Natural killer cell (primary cell): ENCODE measurements around the gene FBXW12. TPM values are rescaled to one million over a fixed set of nuclear protein-coding genes. Genes with fewer than 3 reads are reported as not detected.
A peak's percentile ranks its signal among the peaks of the same experiment; 100 is the strongest.

Experiments used
- ATAC-seq, 3 donors: fragments of 150-1000 bp in 2 of 3; fragments of 200-7000 bp in 1 of 3; cut with Tn5 transposase; 1 replicate in 1 of 3; 2 replicates in 2 of 3; pipeline ENCODE4 v1.10.0; 2021; ENCODE audit warnings: mild to moderate bottlenecking in 2 of 3, moderate library complexity in 2 of 3
- DNase-seq, 2 donors: peaks; one replicate each; pipeline versions ENCODE4 v3.0.0 to v3.0.0-alpha.2; 2013 to 2021; ENCODE audit warnings: mixed read lengths in 1 of 2
- H3K27ac ChIP-seq: one replicate; pipeline ENCODE4 v1.5.1; 2013; ENCODE audit warnings: mild to moderate bottlenecking, low read length
- H3K27me3 ChIP-seq: one replicate; pipeline ENCODE4 v1.6.1; 2013; ENCODE audit warnings: low read length; ENCODE audit not compliant: control insufficient read depth, insufficient read depth
- H3K36me3 ChIP-seq: one replicate; pipeline ENCODE4 v1.6.1; 2013; ENCODE audit warnings: low read length; ENCODE audit not compliant: control insufficient read depth, insufficient read depth
- H3K4me1 ChIP-seq: one replicate; pipeline ENCODE4 v1.6.1; 2013; ENCODE audit warnings: low read length; ENCODE audit not compliant: control insufficient read depth, insufficient read depth
- H3K4me3 ChIP-seq: one replicate; pipeline ENCODE4 v1.5.1; 2013; ENCODE audit warnings: low read length
- H3K9me3 ChIP-seq: one replicate; pipeline ENCODE4 v1.6.1; 2013; ENCODE audit warnings: low read length; ENCODE audit not compliant: control insufficient read depth, insufficient read depth
- H3K27ac Mint-ChIP-seq, 2 donors: one replicate each; pipeline ENCODE4 v1.8.0; 2022; ENCODE audit warnings: mild to moderate bottlenecking in 2 of 2, mixed read lengths in 2 of 2, moderate library complexity in 1 of 2
- H3K27me3 Mint-ChIP-seq, 2 donors: one replicate each; pipeline ENCODE4 v1.8.0; 2022; ENCODE audit warnings: low read depth in 2 of 2, mixed read lengths in 2 of 2
- H3K36me3 Mint-ChIP-seq: one replicate; pipeline ENCODE4 v1.8.0; 2022; ENCODE audit warnings: mixed read lengths
- H3K4me1 Mint-ChIP-seq, 2 donors: one replicate each; pipeline ENCODE4 v1.8.0; 2022; ENCODE audit warnings: mixed read lengths in 2 of 2
- H3K4me3 Mint-ChIP-seq: one replicate; pipeline ENCODE4 v1.8.0; 2022; ENCODE audit warnings: mild to moderate bottlenecking, moderate library complexity, mixed read lengths
- H3K9me3 Mint-ChIP-seq, 2 donors: one replicate each; pipeline ENCODE4 v1.8.0; 2022; ENCODE audit warnings: mixed read lengths in 2 of 2
- CTCF ChIP-seq: fragments of 200-600 bp; IDR thresholded peaks from one replicate; pipeline ENCODE4 v1.8.0; 2022; ENCODE audit warnings: antibody characterized with exemption
- WGBS: methylation state at CpG from one replicate; pipeline ENCODE4 v1.1.7; 2013; ENCODE audit warnings: missing lambda C conversion rate; ENCODE audit not compliant: insufficient coverage; 5-methylcytosine and 5-hydroxymethylcytosine counted together
- intact Hi-C: fragments of 100-400 bp; cut with micrococcal nuclease; formaldehyde crosslinking; loops from one replicate; pipeline ENCODE4 v1.14.2; 2022
- total RNA-seq, 4 donors: library from RNA; stranded (reverse); fragments of 120-200 nt in 1 of 4; gene quantifications; one replicate each; pipeline versions ENCODE4 v1.2.3 to v1.2.4, GENCODE V29; 2013 to 2022

The FBXW12 gene
- total RNA-seq, 3 donors from 2014 or later (not counting 1 experiment from before 2014, with no cell fraction given), result 0.25 TPM; not detected in 2

DNA sequence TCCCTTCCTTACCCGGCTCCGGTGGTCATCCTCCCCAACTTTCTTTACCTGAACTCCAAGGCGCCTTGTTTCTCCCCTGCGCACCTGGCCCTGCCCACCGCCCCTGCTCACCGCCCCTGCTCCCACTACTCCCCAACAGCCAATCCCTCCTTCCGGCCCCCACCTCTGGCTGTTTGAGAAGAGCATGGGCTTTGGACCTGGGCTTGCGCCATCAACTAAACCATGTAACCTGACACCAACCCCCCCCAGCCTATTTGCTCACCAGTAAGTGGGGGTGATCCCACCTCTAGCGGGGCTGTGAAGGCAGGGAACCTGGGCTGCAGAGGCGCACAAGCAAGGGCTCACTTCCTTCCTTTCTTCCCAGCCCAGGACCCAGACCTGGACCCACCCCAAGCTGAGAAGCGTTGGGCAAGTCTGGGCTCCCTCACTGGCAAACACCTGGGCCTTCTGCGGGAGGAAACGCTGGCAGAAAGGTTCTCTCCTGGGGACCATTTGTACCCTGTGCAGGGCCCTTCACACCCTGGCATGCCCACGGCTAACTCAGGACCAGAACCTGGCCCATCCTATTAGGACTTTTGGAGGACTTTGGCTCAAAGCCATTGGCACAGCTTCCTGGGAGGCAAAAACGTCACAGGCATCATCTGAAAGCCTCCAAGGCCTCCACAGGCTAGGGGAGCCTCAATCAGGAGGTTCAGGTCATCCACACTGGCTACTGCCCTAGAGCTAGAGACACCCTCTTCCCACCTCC is 58.1 kb downstream of the FBXW12 start, which contains the start of gene PLXNB1:
Gene PLXNB1, minus strand, starts transcription at position 127 of the 748 bp plus-strand sequence. CDS start 5,475 bp downstream, outside the sequence.
- Mint-ChIP-seq H3K9me3 (no peaks in the 10 kb centered on the region), H3K4me1 (peaks cover 0 to 38% of the 10 kb centered on the region in 2 donors), H3K4me3 (peak within 1 kb of the TSS; percentile 74), H3K36me3 (no peaks in the 10 kb centered on the region), H3K27me3 (peaks cover 0 to 5% of the 10 kb centered on the region in 2 donors), H3K27ac (peak within 1 kb of the TSS in 1 of 2 donors; percentile 89)
- H3K27me3 ChIP-seq, result no peaks in the 10 kb centered on the region
- H3K4me3 ChIP-seq, result peak within 1 kb of the TSS; percentile 50
- 25% methylated on average over 14 of the region's 15 CpGs for WGBS
- H3K27ac ChIP-seq, result no peak within 1 kb of the TSS
- peaks cover 11% of the 10 kb centered on the region for H3K36me3 ChIP-seq
- intact Hi-C loops, result no loop called here
- TF ChIP-seq CTCF, result no peak
- ATAC-seq (peak in 2 of 3 donors; percentile 26 to 36), DNase-seq (peak in 1 of 2 donors; percentile 38)
- no peaks in the 10 kb centered on the region for H3K9me3 ChIP-seq
- peaks cover 46% of the 10 kb centered on the region for H3K4me1 ChIP-seq

DNA sequence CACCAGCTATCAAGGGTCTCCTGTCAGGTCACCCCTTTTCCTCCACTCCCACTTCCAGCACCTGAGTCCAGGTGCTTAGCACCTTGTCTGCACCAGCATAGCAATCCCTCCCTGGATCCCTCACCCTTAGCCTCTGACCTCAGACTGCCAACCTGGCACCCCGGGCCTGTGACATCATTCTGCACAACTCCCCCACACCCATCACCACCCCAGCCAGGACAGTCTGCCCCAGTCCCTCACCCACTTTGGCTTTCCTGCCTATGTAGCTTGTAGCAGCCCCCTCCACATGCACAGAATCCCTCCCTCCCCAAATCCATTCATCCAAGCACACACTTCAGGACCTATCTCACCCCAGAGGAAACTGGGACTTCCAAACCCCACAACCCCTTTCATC is 58.7 kb downstream of the FBXW12 start:
- DNase-seq (no peak), ATAC-seq (no peak)
- Histone ChIP-seq H3K4me1 (peaks cover 47% of the 10 kb centered on the region), H3K27ac (no peak overlapping the region), H3K4me3 (no peak overlapping the region), H3K36me3 (peaks cover 11% of the 10 kb centered on the region), H3K27me3 (no peaks in the 10 kb centered on the region), H3K9me3 (no peaks in the 10 kb centered on the region)
- peak overlapping the region in 1 of 2 donors; percentile 89 for H3K27ac Mint-ChIP-seq
- 85% methylated on average over 1 of the region's 1 CpG for WGBS
- H3K9me3 Mint-ChIP-seq, result no peaks in the 10 kb centered on the region
- H3K4me1 Mint-ChIP-seq, result peaks cover 0 to 38% of the 10 kb centered on the region in 2 donors
- H3K27me3 Mint-ChIP-seq, result peaks cover 0 to 5% of the 10 kb centered on the region in 2 donors
- H3K36me3 Mint-ChIP-seq, result no peaks in the 10 kb centered on the region
- intact Hi-C loops, result no loop called here
- TF ChIP-seq CTCF, result no peak
- peak overlapping the region; percentile 68 for H3K4me3 Mint-ChIP-seq

GRCh38 chr3:48431224-48432029 is 59.4 kb downstream of the FBXW12 start:
- Histone ChIP-seq H3K36me3 (peaks cover 11% of the 10 kb centered on the region), H3K4me3 (no peak overlapping the region), H3K9me3 (no peaks in the 10 kb centered on the region), H3K27ac (no peak overlapping the region), H3K27me3 (no peaks in the 10 kb centered on the region), H3K4me1 (peaks cover 54% of the 10 kb centered on the region)
- Mint-ChIP-seq H3K9me3 (no peaks in the 10 kb centered on the region), H3K27me3 (peaks cover 0 to 5% of the 10 kb centered on the region in 2 donors), H3K4me1 (peaks cover 0 to 38% of the 10 kb centered on the region in 2 donors), H3K4me3 (peak overlapping the region; percentile 68), H3K27ac (peak overlapping the region in 1 of 2 donors; percentile 89), H3K36me3 (no peaks in the 10 kb centered on the region)
- TF ChIP-seq CTCF, result no peak
- intact Hi-C loops, result no loop called here
- 97% methylated on average over 8 of the region's 8 CpGs for WGBS
- DNase-seq (no peak), ATAC-seq (no peak)
